ENCODE results near the gene ZFP36L1. TPM values are rescaled to one million over a fixed set of nuclear protein-coding genes. Genes with fewer than 3 reads are reported as not detected.

ZFP36L1 gene
- total and polyA plus RNA-seq, 2 of the 13 experiments (the other 11 are each of a cell fraction or from before 2014, with no cell fraction given), result 7.4 to 10.2 TPM

DNA sequence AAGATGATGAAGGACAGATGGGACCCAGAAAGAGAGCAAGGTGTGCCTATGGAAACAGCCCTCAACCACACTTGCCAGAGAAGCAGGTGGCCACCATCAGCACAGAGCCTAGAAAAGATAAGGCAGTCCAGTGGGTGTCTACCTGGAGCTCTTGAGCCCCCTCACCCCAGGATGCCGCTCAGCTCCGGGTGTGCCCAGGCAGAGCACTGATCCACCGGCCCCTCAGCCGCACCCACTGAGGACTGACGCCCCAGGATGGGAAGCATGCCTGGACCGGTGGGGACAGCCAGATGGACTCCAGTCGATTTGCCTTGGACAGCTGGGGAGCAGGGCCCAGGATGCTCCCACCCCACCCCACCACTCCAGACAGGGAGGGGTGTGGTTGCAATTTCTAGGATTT, 15.1 kb upstream of the ZFP36L1 start:
- intact Hi-C loops (cut with micrococcal nuclease; ENCODE audit: unreplicated experiment), result no loop called here
- Histone ChIP-seq H4K20me1 (ENCODE audit: insufficient read depth, low read length) (no peaks in the 10 kb centered on the region), H3K9ac (ENCODE audit: insufficient read depth, low read depth, low read length) (no peak overlapping the region), H3K36me3 (replicated peaks in 1 of 2; ENCODE audit: control insufficient read depth in 1 of 2, insufficient read depth in 2 of 2, low read length in 2 of 2) (no peaks in the 10 kb centered on the region), H3K27me3 (ENCODE audit: control insufficient read depth in 1 of 2, insufficient read depth in 2 of 2, low read length in 2 of 2) (no peaks in the 10 kb centered on the region; a peak in 1 of 5 replicates), H3K9me3 (ENCODE audit: low read length) (peaks cover 8% of the 10 kb centered on the region), H3K4me2 (ENCODE audit: low read depth, low read length) (no peak overlapping the region), H3K79me2 (ENCODE audit: insufficient read depth, low read length) (no peaks in the 10 kb centered on the region), H3K4me1 (ENCODE audit: insufficient read depth, low read length) (peaks cover 22% of the 10 kb centered on the region), H3K27ac (ENCODE audit: extremely low read length, insufficient read depth, low read length) (no peak overlapping the region), H3K4me3 (replicated peaks in 1 of 3; ENCODE audit: insufficient read depth in 1 of 3, low read depth in 2 of 3, low read length in 3 of 3) (no peak overlapping the region), H2AFZ (ENCODE audit: low read length) (no peak overlapping the region)
- in situ Hi-C loops (cut with HindIII; ENCODE audit: extremely low pct_ligation_motif_present, low pct_unique_long_range_greater_than_20kb), result loop anchor here (25.0 kb wide), 1 partner anchor 1196 kb away; the partner anchor contains the start of genes ARG2 and PIGH
- TF ChIP-seq HINFP (CRISPR knock-in tag; IDR thresholded peaks at IDR 0.05; ENCODE audit: low read depth), result no peak
- no peak for TF ChIP-seq MED13 (CRISPR knock-in tag; IDR thresholded peaks at IDR 0.05)
- no peak for TF ChIP-seq CCDC6 (CRISPR knock-in tag; IDR thresholded peaks at IDR 0.05)
- no peak for TF ChIP-seq ZNF225 (CRISPR knock-in tag; IDR thresholded peaks at IDR 0.05)
- TF ChIP-seq ETV6 (CRISPR knock-in tag; conservative IDR thresholded peaks at IDR 0.05), result no peak
- TF ChIP-seq NKX3-1 (CRISPR knock-in tag; IDR thresholded peaks at IDR 0.05), result no peak
- no peak for TF ChIP-seq ZNF850 (CRISPR knock-in tag; conservative IDR thresholded peaks at IDR 0.05)
- TF ChIP-seq TRIM24 (CRISPR knock-in tag; IDR thresholded peaks at IDR 0.05), result no peak
- no peak for TF ChIP-seq RORA (CRISPR knock-in tag; IDR thresholded peaks at IDR 0.05)
- TF ChIP-seq ZNF234 (CRISPR knock-in tag; conservative IDR thresholded peaks at IDR 0.05), result no peak
- TF ChIP-seq KLF16 (CRISPR knock-in tag; IDR thresholded peaks at IDR 0.05), result no peak
- TF ChIP-seq LCORL (IDR thresholded peaks at IDR 0.05), result no peak
- TF ChIP-seq LCORL (CRISPR knock-in tag; IDR thresholded peaks at IDR 0.05), result no peak
- DNase-seq (ENCODE audit: low spot score) (no peak), FAIRE-seq (no peak), ATAC-seq (no peak)
- no TSS peak for BruUV-seq (replicated peaks)
- ChIA-PET POLR2A (interaction anchor here (1.0 to 2.5 kb wide), 7 partner anchors 9 to 93 kb away, joined by 3 to 23 read pairs (median 8); partner anchors contain the start of gene ZFP36L1), CTCF (ENCODE audit: low intra/inter-chr PET ratio, low total read pairs) (no interaction called here)
- WGBS (ENCODE audit: low lambda C conversion rate), result 80% methylated on average over 1 of the region's 7 CpGs

Data from HepG2 (cell line).